Measurements from ENCODE around the gene PBX3.

DNA sequence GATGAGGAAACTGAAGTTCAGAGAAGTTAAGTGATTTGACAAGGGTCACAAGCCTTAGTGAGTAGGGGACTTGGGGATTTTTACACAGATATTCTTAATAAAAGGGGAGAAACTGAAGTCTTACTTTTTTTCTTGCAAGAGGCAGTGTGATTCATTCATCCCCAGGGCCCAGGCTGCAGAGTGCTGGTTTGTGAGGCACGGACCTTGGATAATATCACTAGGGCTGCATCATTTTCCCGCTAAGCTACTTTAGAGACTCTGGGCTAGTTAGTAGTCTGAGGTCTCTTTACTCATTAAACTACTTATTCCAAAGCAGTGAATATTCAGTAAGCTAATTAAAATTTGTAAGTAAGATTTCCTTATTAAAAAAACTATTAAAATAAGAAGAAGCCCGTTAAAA, 195.0 kb downstream of the PBX3 start:
- TF ChIP-seq, protein P1, sequence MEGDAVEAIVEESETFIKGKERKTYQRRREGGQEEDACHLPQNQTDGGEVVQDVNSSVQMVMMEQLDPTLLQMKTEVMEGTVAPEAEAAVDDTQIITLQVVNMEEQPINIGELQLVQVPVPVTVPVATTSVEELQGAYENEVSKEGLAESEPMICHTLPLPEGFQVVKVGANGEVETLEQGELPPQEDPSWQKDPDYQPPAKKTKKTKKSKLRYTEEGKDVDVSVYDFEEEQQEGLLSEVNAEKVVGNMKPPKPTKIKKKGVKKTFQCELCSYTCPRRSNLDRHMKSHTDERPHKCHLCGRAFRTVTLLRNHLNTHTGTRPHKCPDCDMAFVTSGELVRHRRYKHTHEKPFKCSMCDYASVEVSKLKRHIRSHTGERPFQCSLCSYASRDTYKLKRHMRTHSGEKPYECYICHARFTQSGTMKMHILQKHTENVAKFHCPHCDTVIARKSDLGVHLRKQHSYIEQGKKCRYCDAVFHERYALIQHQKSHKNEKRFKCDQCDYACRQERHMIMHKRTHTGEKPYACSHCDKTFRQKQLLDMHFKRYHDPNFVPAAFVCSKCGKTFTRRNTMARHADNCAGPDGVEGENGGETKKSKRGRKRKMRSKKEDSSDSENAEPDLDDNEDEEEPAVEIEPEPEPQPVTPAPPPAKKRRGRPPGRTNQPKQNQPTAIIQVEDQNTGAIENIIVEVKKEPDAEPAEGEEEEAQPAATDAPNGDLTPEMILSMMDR (IDR thresholded peaks at IDR 0.05), result no peak
- TF ChIP-seq POLR2A (IDR thresholded peaks at IDR 0.05), result no peak
